NCI-H2171 treated with DMSO at 0.1 percent for 48 hours (cell line): ENCODE measurements around the gene RNASE1.
"Not testable (repeated sequence)": the region's sequence is repeated elsewhere in the genome, so short reads cannot be mapped to it uniquely, and the experiment has no call there.

ENCODE experiments used
- DNase-seq: peaks from one replicate; lab custom pipeline; 2025; lab: John Stamatoyannopoulos, UW

The RNASE1 gene

DNA sequence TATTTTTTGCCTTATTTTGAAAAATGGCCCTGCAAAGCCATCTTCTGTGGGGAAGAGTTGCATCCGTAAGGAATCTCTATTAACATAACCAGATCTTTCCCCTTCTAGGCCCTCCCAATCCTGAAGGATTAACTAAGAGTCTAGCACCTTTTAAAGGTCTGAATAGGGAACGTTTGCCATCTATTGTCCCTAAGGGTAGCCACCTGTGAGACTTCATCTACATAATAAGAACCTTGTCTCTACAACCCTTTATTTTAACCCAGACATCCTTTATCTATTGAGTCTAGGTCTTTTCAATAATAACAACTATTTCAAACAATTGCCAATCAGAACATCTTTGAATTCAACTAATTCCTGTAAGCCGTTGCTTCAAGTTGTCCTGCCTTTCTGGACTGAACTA lies 30.0 kb downstream of the RNASE1 start:
- no peak for DNase-seq

GRCh38 chr14:20769421-20769820 lies 33.2 kb downstream of the RNASE1 start:
- DNase-seq: no peak

DNA sequence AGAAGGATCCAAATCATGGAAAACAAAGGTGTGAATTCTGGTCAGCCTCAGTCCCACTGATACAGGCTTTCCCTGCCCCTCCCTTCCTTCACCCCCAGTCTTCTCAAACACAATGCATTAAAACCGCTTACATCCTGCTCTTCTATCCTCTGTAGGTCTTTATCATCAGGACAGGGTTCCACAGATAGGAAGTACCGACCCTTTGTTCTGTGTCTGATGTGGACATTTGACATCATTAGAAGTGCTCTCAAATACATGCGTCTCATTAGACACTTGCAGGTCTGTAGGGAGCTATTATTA lies 34.1 kb downstream of the RNASE1 start:
- no peak for DNase-seq

GRCh38 chr14:20760950-20761349 lies 41.7 kb downstream of the RNASE1 start:
- DNase-seq: no peak

DNA sequence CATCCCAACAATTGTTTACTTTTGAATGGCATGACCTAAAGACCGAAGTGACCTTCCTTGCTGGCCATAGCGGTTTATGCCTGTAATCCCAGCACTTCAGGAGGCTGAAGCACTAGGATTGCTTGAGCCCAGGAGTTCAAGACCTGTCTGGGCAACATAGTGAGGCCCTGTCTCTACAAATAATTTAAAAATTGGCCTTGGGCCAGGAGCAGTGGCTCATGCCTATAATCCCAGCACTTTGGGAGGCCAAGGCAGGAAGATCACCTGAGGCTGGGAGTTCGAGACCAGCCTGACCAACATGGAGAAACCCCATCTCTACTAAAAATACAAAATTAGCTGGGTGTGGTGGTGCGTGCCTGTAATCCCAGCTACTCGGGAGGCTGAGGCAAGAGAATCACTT lies 43.2 kb downstream of the RNASE1 start:
- DNase-seq: not testable (repeated sequence)

DNA sequence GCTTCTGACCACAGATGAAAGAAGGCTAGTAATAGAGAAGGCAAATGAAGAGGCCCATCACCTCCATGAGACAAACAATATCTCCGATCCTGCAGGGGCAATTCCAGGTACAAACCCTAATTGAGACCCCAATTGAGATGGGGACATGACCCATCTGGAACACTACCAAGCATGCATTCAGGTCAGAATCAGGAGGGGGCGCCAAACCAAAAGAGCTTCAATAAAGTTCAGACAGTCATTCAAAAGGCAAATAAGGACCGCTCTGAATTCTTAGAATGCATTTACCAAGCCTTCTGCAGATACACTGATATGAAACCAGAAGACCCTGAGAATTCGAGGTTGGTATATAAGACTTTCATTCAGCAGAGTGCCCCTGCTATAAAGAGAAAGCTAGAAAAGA lies 44.7 kb downstream of the RNASE1 start:
- DNase-seq: no peak

DNA sequence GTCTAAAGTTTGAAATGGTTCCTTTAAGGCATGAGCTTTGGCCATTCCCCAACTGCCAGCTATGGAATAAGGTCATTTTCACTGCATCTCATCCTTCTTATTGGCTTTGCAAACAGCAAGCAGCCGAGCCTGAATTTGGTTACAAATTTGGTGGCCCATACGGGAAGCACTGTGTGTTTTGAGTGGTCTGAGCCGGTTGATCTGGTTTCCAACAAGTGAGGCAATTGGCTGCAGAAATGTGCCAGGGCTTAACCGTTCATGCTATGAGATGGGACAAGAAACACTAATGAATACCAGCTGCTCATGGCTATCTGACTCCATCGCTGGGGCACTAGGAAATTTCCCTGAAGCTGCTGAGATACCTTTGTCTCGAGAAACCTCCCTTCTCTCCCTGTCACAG lies 47.6 kb downstream of the RNASE1 start:
- no peak for DNase-seq

DNA sequence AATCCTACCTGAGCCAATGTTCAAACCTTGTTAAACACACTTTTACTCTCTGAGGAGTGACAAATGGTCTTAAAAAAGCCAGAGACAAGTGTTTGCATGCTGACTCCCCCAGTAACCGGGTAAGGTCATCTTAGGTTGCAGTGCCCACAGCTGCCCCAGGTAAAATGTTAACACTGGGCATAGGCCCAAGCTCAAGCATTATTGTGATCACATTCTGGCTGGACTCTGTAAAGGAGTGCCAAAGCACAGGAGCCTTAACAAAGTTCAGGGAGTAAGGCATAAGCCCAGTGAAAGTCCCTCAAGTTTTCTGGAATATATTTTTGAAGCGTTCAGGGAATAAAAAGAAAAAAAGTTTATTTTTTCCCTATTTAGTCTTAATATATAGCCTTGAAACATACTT lies 48.3 kb downstream of the RNASE1 start:
- DNase-seq: no peak

GRCh38 chr14:20751963-20752562 lies 50.6 kb downstream of the RNASE1 start:
- no peak for DNase-seq
